Esophagus squamous epithelium (tissue), 4 donors: Measurements from ENCODE around the gene NETO1.

ENCODE experiments used
- CTCF ChIP-seq, 6 experiments: fragments of 450-650 bp in 4 of 6; fragments of 200-600 bp in 2 of 6; sonication (generic) in 2 of 6; IDR thresholded peaks; one replicate each; pipeline ENCODE4 v1.5.1; 2016 to 2019; ENCODE audit warnings: antibody characterized with exemption in 6 of 6, mild to moderate bottlenecking in 4 of 6, moderate library complexity in 4 of 6
- POLR2A ChIP-seq, 4 donors: fragments of 450-650 bp; IDR thresholded peaks; one replicate each; pipeline ENCODE4 v1.6.1; 2017; ENCODE audit warnings: antibody characterized with exemption in 4 of 4, mild to moderate bottlenecking in 4 of 4, moderate library complexity in 3 of 4

GRCh38 chr18:72727038-72727655 is 140.6 kb downstream of the NETO1 start:
- TF ChIP-seq CTCF (IDR thresholded peaks at IDR 0.05) = no peak
- TF ChIP-seq POLR2A (IDR thresholded peaks at IDR 0.05) = no peak
